H1 (cell line): ENCODE data around the gene CDC42SE2. TPM values are rescaled to one million over a fixed set of nuclear protein-coding genes. Genes with fewer than 3 reads are reported as not detected.

Experiments
- CTCF ChIA-PET: fragments of 300-600 bp; sonication (Branson Sonifier 250); formaldehyde crosslinking; loops from one replicate; lab custom pipeline; 2021; ENCODE audit not compliant: partially characterized antibody; lab: Charles Lee
- POLR2A ChIA-PET: fragments of 300-600 bp; sonication (Branson Sonifier 250); formaldehyde crosslinking; loops from one replicate; lab custom pipeline; 2021; ENCODE audit warnings: inconsistent platforms; ENCODE audit not compliant: partially characterized antibody; lab: Charles Lee
- DNase-seq, 2 experiments: peaks; one replicate each; pipeline versions ENCODE4 v3.0.0 to v3.0.0-alpha.2; 2010 to 2022; ENCODE audit warnings: low spot score in 2 of 2, low read depth in 1 of 2, mixed read lengths in 1 of 2
- FAIRE-seq: peaks from 2 replicates; lab custom pipeline; 2011; peaks lifted over from hg19 to GRCh38; lab: Jason Lieb, UNC
- H2AFZ ChIP-seq: 2 replicates; pipeline ENCODE4 v1.8.1; 2012; ENCODE audit warnings: low read length, inconsistent platforms
- H2AK5ac ChIP-seq: 2 replicates; pipeline ENCODE4 v1.6.1; 2013; ENCODE audit warnings: low read depth, low read length
- H2BK120ac ChIP-seq: replicated peaks from 2 replicates; pipeline ENCODE3; 2013; ENCODE audit warnings: low read depth, low read length, inconsistent platforms
- H2BK12ac ChIP-seq: 2 replicates; pipeline ENCODE4 v1.6.1; 2013; ENCODE audit warnings: low read depth, low read length
- H2BK15ac ChIP-seq: 2 replicates; pipeline ENCODE4 v1.6.1; 2013; ENCODE audit warnings: low read length
- H2BK20ac ChIP-seq: 2 replicates; pipeline ENCODE4 v1.6.1; 2013; ENCODE audit warnings: low read length
- H2BK5ac ChIP-seq: 2 replicates; pipeline ENCODE4 v1.6.1; 2013; ENCODE audit warnings: low read depth, low read length
- H3K14ac ChIP-seq: 2 replicates; pipeline ENCODE4 v1.6.1; 2013; ENCODE audit warnings: inconsistent platforms; ENCODE audit not compliant: insufficient read length
- H3K18ac ChIP-seq: 2 replicates; pipeline ENCODE4 v1.6.1; 2013; ENCODE audit warnings: low read length; ENCODE audit errors: extremely low read depth
- H3K23ac ChIP-seq: 2 replicates; pipeline ENCODE4 v1.6.1; 2013; ENCODE audit warnings: inconsistent platforms; ENCODE audit not compliant: insufficient read length
- H3K23me2 ChIP-seq: 2 replicates; pipeline ENCODE4 v1.6.1; 2013; ENCODE audit warnings: low read depth, low read length
- H3K27ac ChIP-seq: 2 replicates; pipeline ENCODE4 v1.6.1; 2011; ENCODE audit warnings: low read depth, low read length, inconsistent platforms
- H3K27me3 ChIP-seq, 4 experiments: replicated peaks in 1 of 4; 1 replicate in 1 of 4; 2 replicates in 3 of 4; pipeline versions ENCODE4 v1.6.1 to v1.8.1; 2011 to 2013; ENCODE audit warnings: low read length in 3 of 4, mild to moderate bottlenecking in 3 of 4, inconsistent platforms in 2 of 4, mixed read lengths in 2 of 4, moderate library complexity in 1 of 4; ENCODE audit not compliant: control insufficient read depth in 3 of 4, insufficient read depth in 3 of 4; ENCODE audit errors: extremely low read depth in 1 of 4
- H3K36me3 ChIP-seq, 4 experiments: 2 replicates each; pipeline versions ENCODE4 v1.6.1 to v1.8.1; 2011 to 2013; ENCODE audit warnings: mild to moderate bottlenecking in 4 of 4, low read length in 3 of 4, moderate library complexity in 2 of 4, control low read depth in 1 of 4, inconsistent platforms in 1 of 4; ENCODE audit not compliant: insufficient read depth in 4 of 4, control insufficient read depth in 2 of 4
- H3K4ac ChIP-seq: replicated peaks from 2 replicates; pipeline ENCODE3; 2013; ENCODE audit warnings: low read length, low read depth, mixed read lengths, inconsistent platforms; ENCODE audit not compliant: insufficient read length
- H3K4me1 ChIP-seq, 4 experiments: replicated peaks in 1 of 4; 1 replicate in 1 of 4; 2 replicates in 3 of 4; pipeline versions ENCODE4 v1.6.1 to v1.8.1; 2011 to 2013; ENCODE audit warnings: low read length in 3 of 4, inconsistent platforms in 2 of 4, mixed read lengths in 1 of 4; ENCODE audit not compliant: insufficient read depth in 4 of 4, control insufficient read depth in 3 of 4
- H3K4me2 ChIP-seq, 2 experiments: 2 replicates each; pipeline versions ENCODE4 v1.6.1 to v1.8.1; 2011 to 2013; ENCODE audit warnings: low read depth in 2 of 2, low read length in 2 of 2, control low read depth in 1 of 2, inconsistent platforms in 1 of 2, mild to moderate bottlenecking in 1 of 2; ENCODE audit not compliant: insufficient read depth in 1 of 2
- H3K4me3 ChIP-seq, 4 experiments: fragments of 200-600, 300-600 bp in 1 of 4; sonication (generic), shearing (Covaris generic), sonication (Bioruptor Twin) in 1 of 4; 2 replicates each; pipeline versions ENCODE4 v1.5.1 to v1.8.1; 2011 to 2016; ENCODE audit warnings: low read length in 4 of 4, low read depth in 3 of 4, control low read depth in 2 of 4, inconsistent platforms in 2 of 4, mild to moderate bottlenecking in 2 of 4, mixed read lengths in 1 of 4, moderate library complexity in 1 of 4; ENCODE audit not compliant: insufficient read depth in 2 of 4; ENCODE audit errors: extremely low read depth in 1 of 4
- H3K56ac ChIP-seq: replicated peaks from 2 replicates; pipeline ENCODE3; 2013; ENCODE audit warnings: low read depth, mild to moderate bottlenecking, mixed read lengths, low read length, inconsistent platforms; ENCODE audit not compliant: insufficient read length
- H3K79me1 ChIP-seq: 2 replicates; pipeline ENCODE4 v1.6.1; 2013; ENCODE audit warnings: low read depth, low read length, control low read depth
- H3K79me2 ChIP-seq, 2 experiments: 2 replicates each; pipeline versions ENCODE4 v1.6.1 to v1.8.1; 2012 to 2013; ENCODE audit warnings: low read length in 2 of 2, mild to moderate bottlenecking in 2 of 2, inconsistent platforms in 1 of 2; ENCODE audit not compliant: insufficient read depth in 2 of 2, control insufficient read depth in 1 of 2
- H3K9ac ChIP-seq, 4 experiments: replicated peaks in 1 of 4; 1 replicate in 1 of 4; 2 replicates in 3 of 4; pipeline versions ENCODE4 v1.6.1 to v1.8.1; 2011 to 2013; ENCODE audit warnings: low read depth in 3 of 4, low read length in 3 of 4, control low read depth in 2 of 4, mild to moderate bottlenecking in 2 of 4, moderate library complexity in 2 of 4, inconsistent platforms in 1 of 4; ENCODE audit errors: extremely low read depth in 1 of 4
- H3K9me3 ChIP-seq, 2 experiments: 2 replicates each; pipeline versions ENCODE4 v1.6.1 to v1.8.1; 2012 to 2013; ENCODE audit warnings: mild to moderate bottlenecking in 2 of 2, moderate library complexity in 2 of 2, control low read depth in 1 of 2, inconsistent platforms in 1 of 2, low read depth in 1 of 2, low read length in 1 of 2, mixed read lengths in 1 of 2; ENCODE audit not compliant: insufficient read depth in 2 of 2
- H4K20me1 ChIP-seq, 2 experiments: replicated peaks in 1 of 2; 2 replicates each; pipeline versions ENCODE3 to v1.8.1; 2011 to 2013; ENCODE audit warnings: inconsistent platforms in 2 of 2, low read length in 2 of 2, mild to moderate bottlenecking in 1 of 2; ENCODE audit not compliant: insufficient read depth in 2 of 2, control insufficient read depth in 1 of 2
- H4K5ac ChIP-seq: 2 replicates; pipeline ENCODE4 v1.6.1; 2013; ENCODE audit warnings: low read length, low read depth, mixed read lengths, inconsistent platforms; ENCODE audit not compliant: insufficient read length
- H4K8ac ChIP-seq: 2 replicates; pipeline ENCODE4 v1.8.0; 2013; ENCODE audit warnings: mild to moderate bottlenecking, moderate library complexity, low read length, inconsistent platforms; ENCODE audit not compliant: insufficient read depth; ENCODE audit errors: extremely low read depth
- H4K91ac ChIP-seq: replicated peaks from 2 replicates; pipeline ENCODE3; 2013; ENCODE audit warnings: low read length, mixed read lengths, inconsistent platforms; ENCODE audit not compliant: insufficient read length
- ATF2 ChIP-seq: IDR thresholded peaks from 2 replicates; pipeline ENCODE4 v1.6.1; 2012; ENCODE audit warnings: low read length, inconsistent platforms
- CBX8 ChIP-seq: fragments of 300-800, 300-1000 bp; sonication (generic); IDR thresholded peaks from 2 replicates; pipeline ENCODE4 v1.7.1; 2016; ENCODE audit warnings: low read depth, low read length, borderline replicate concordance
- CEBPB ChIP-seq: IDR thresholded peaks from 2 replicates; pipeline ENCODE4 v1.6.1; 2012; ENCODE audit warnings: low read depth, low read length
- E2F6 ChIP-seq: IDR thresholded peaks from 2 replicates; pipeline ENCODE4 v1.6.1; 2012; ENCODE audit warnings: inconsistent platforms
- EP300 ChIP-seq, 2 experiments: IDR thresholded peaks; 1 replicate in 1 of 2; 2 replicates in 1 of 2; pipeline ENCODE4 v1.6.1; 2011 to 2012; ENCODE audit warnings: low read depth in 2 of 2, low read length in 2 of 2, mild to moderate bottlenecking in 2 of 2, borderline replicate concordance in 1 of 2, inconsistent platforms in 1 of 2, moderate library complexity in 1 of 2
- FOSL1 ChIP-seq: IDR thresholded peaks from 2 replicates; pipeline ENCODE4 v1.6.1; 2011; ENCODE audit warnings: mild to moderate bottlenecking, low read depth, low read length, moderate library complexity; ENCODE audit not compliant: insufficient read depth
- KDM5A ChIP-seq: fragments of 200-600 bp; IDR thresholded peaks from 2 replicates; pipeline ENCODE4 v1.7.1; 2012; ENCODE audit warnings: mild to moderate bottlenecking, low read length, inconsistent platforms, mixed read lengths
- MAX ChIP-seq: IDR thresholded peaks from 2 replicates; pipeline ENCODE4 v1.6.1; 2012; ENCODE audit warnings: inconsistent platforms
- RFX5 ChIP-seq: IDR thresholded peaks from 2 replicates; pipeline ENCODE4 v1.6.1; 2011; ENCODE audit warnings: low read depth, low read length, improper control_type of control experiment, borderline replicate concordance
- SIX5 ChIP-seq: IDR thresholded peaks from 2 replicates; pipeline ENCODE4 v1.6.1; 2011; ENCODE audit warnings: mild to moderate bottlenecking, low read depth, low read length
- TCF12 ChIP-seq: IDR thresholded peaks from 2 replicates; pipeline ENCODE4 v1.6.1; 2011; ENCODE audit warnings: low read depth, mild to moderate bottlenecking, low read length
- polyA plus RNA-seq, 7 experiments: library from polyadenylated mRNA; depleted of rRNA in 3 of 7; stranded (reverse) in 5 of 7; unstranded in 2 of 7; fragments of >200 nt in 5 of 7; fragments of 200-250 nt in 2 of 7; gene quantifications; 1 replicate in 5 of 7; 2 replicates in 1 of 7; 4 replicates in 1 of 7; pipeline versions ENCODE4 v1.2.1 to v1.2.3, GENCODE V29; 2011 to 2013; ENCODE audit warnings: missing spikeins in 2 of 7, mixed read lengths in 2 of 7
- total RNA-seq: library from RNA; stranded (reverse); fragmentation: NEBNext Ultra II Directional; extraction: Animal tissue kit (Norgen Biotek cat#: 25700); gene quantifications from 2 replicates; pipeline ENCODE4 v1.2.1, GENCODE V29; 2021

The CDC42SE2 gene
- total and polyA plus RNA-seq, 2 of the 8 experiments (the other 6 are each of a cell fraction or from before 2014, with no cell fraction given): 16.7 to 30.8 TPM

GRCh38 chr5:131318455-131318854 is 54.6 kb downstream of the CDC42SE2 start:
- Histone ChIP-seq H2AK5ac (no peak overlapping the region), H3K79me1 (no peaks in the 10 kb centered on the region), H2BK5ac (no peak overlapping the region), H4K8ac (no peak overlapping the region), H3K14ac (no peak overlapping the region), H4K91ac (no peak overlapping the region), H3K9ac (no peak overlapping the region), H3K27me3 (no peaks in the 10 kb centered on the region), H2BK15ac (no peak overlapping the region), H3K4me2 (no peak overlapping the region), H4K20me1 (no peaks in the 10 kb centered on the region), H3K4me3 (no peak overlapping the region), H2BK20ac (no peak overlapping the region), H3K56ac (no peak overlapping the region), H3K9me3 (peaks cover 0 to 3% of the 10 kb centered on the region in 2 experiments; a peak in 1 of 4 replicates), H3K36me3 (no peaks in the 10 kb centered on the region), H2AFZ (no peak overlapping the region), H3K23ac (no peak overlapping the region), H3K4me1 (peaks cover 0 to 6% (median 2%) of the 10 kb centered on the region in 4 experiments; a peak in 4 of 7 replicates), H3K4ac (no peak overlapping the region), H3K18ac (no peak overlapping the region), H4K5ac (no peak overlapping the region), H2BK12ac (no peak overlapping the region)
- DNase-seq: no peak
- FAIRE-seq: no peak
- ChIA-PET POLR2A (no interaction called here), CTCF (no interaction called here)
- TF ChIP-seq ATF2 (no peak), EP300 (IDR thresholded peaks at IDR 0.05; ENCODE audit: borderline replicate concordance in 1 of 2, low read depth in 2 of 2, low read length in 2 of 2) (no peak), RFX5 (no peak), SIX5 (no peak), FOSL1 (no peak), TCF12 (no peak), MAX (no peak), E2F6 (no peak), CEBPB (no peak), CBX8 (no peak), KDM5A (no peak)
- TF ChIP-seq, all 59 proteins: peak for 0
- no peak overlapping the region for H2BK120ac ChIP-seq
- H3K23me2 ChIP-seq: no peaks in the 10 kb centered on the region
- no peak overlapping the region for H3K27ac ChIP-seq
- peaks cover 0 to 32% of the 10 kb centered on the region in 2 experiments; a peak in 3 of 4 replicates for H3K79me2 ChIP-seq
